GM11168 (cell line): ENCODE results near the gene TMEM150C.
"Not testable (repeated sequence)": the region's sequence is repeated elsewhere in the genome, so short reads cannot be mapped to it uniquely, and the experiment has no call there.

Experiments used
- in situ Hi-C: fragments of 300-500 bp; cut with MboI; formaldehyde crosslinking; loops from one replicate; pipeline ENCODE4 v1.12.0; 2022; ENCODE audit warnings: low sequenced_read_pairs; ENCODE audit not compliant: unreplicated experiment

Gene TMEM150C

GRCh38 chr4:82577451-82577850 is 15.7 kb upstream of the TMEM150C start:
- in situ Hi-C loops: no loop called here

GRCh38 chr4:82569727-82570126 is 7.9 kb upstream of the TMEM150C start:
- in situ Hi-C loops: no loop called here

- in situ Hi-C loops: no loop called here
These were observed 7.3 kb upstream of the TMEM150C start for GRCh38 chr4:82569076-82569475.

- in situ Hi-C loops: no loop called here
These were observed 5.7 kb upstream of the TMEM150C start for GRCh38 chr4:82567444-82567843.

- in situ Hi-C loops: no loop called here
These were observed 721 bp upstream of the TMEM150C start for GRCh38 chr4:82562564-82562854.

GRCh38 chr4:82560853-82561785 is 669 bp downstream of the TMEM150C start:
- in situ Hi-C loops: no loop called here

GRCh38 chr4:82559735-82560120 is 2.1 kb downstream of the TMEM150C start:
- in situ Hi-C loops: no loop called here

- in situ Hi-C loops: not testable (repeated sequence)
These were observed 2.6 kb downstream of the TMEM150C start for GRCh38 chr4:82559090-82559734.

GRCh38 chr4:82555276-82555675 is 6.5 kb downstream of the TMEM150C start:
- in situ Hi-C loops: no loop called here

- in situ Hi-C loops: no loop called here
These were observed 8.8 kb downstream of the TMEM150C start for GRCh38 chr4:82553020-82553419.

GRCh38 chr4:82551734-82552133 is 10.1 kb downstream of the TMEM150C start:
- in situ Hi-C loops: no loop called here

- in situ Hi-C loops: not testable (repeated sequence)
These were observed 13.9 kb downstream of the TMEM150C start for GRCh38 chr4:82547850-82548249.

GRCh38 chr4:82543131-82543530 is 18.7 kb downstream of the TMEM150C start:
- in situ Hi-C loops: no loop called here

- in situ Hi-C loops: no loop called here
These were observed 19.1 kb downstream of the TMEM150C start for GRCh38 chr4:82542642-82543041.

- in situ Hi-C loops: no loop called here
These were observed 32.5 kb downstream of the TMEM150C start for GRCh38 chr4:82529322-82529721.

- in situ Hi-C loops: no loop called here
These were observed 32.9 kb downstream of the TMEM150C start for GRCh38 chr4:82528868-82529267.

- in situ Hi-C loops: no loop called here
These were observed 33.7 kb downstream of the TMEM150C start for GRCh38 chr4:82528074-82528473.

GRCh38 chr4:82525307-82525911 is 36.4 kb downstream of the TMEM150C start:
- in situ Hi-C loops: no loop called here

GRCh38 chr4:82524570-82525152 is 37.1 kb downstream of the TMEM150C start:
- in situ Hi-C loops: no loop called here

- in situ Hi-C loops: no loop called here
These were observed 38.6 kb downstream of the TMEM150C start for GRCh38 chr4:82523179-82523578.

GRCh38 chr4:82522472-82522871 is 39.3 kb downstream of the TMEM150C start:
- in situ Hi-C loops: no loop called here
